GM15510 (cell line): ENCODE results near the gene RASEF.

Experiments
- POLR2A ChIP-seq: IDR thresholded peaks from 3 replicates; pipeline ENCODE4 v1.6.1; 2011; ENCODE audit warnings: borderline replicate concordance; ENCODE audit not compliant: insufficient read length; ENCODE audit errors: extremely low read depth

The RASEF gene

GRCh38 chr9:83030391-83031107 lies 32.4 kb downstream of the RASEF start:
- no peak for TF ChIP-seq POLR2A

GRCh38 chr9:83029531-83030137 lies 33.3 kb downstream of the RASEF start:
- TF ChIP-seq POLR2A, result no peak

- TF ChIP-seq POLR2A, result no peak
Measured at GRCh38 chr9:83027153-83027891, 35.6 kb downstream of the RASEF start.

- TF ChIP-seq POLR2A, result no peak
Measured at GRCh38 chr9:83024506-83025125, 38.3 kb downstream of the RASEF start.

- no peak for TF ChIP-seq POLR2A
Measured at GRCh38 chr9:83023151-83023550, 39.8 kb downstream of the RASEF start.

- no peak for TF ChIP-seq POLR2A
Measured at GRCh38 chr9:83020864-83021263, 42.1 kb downstream of the RASEF start.

- TF ChIP-seq POLR2A, result no peak
Measured at GRCh38 chr9:83020327-83020726, 42.6 kb downstream of the RASEF start.

GRCh38 chr9:83019246-83019645 lies 43.7 kb downstream of the RASEF start:
- TF ChIP-seq POLR2A, result no peak

- no peak for TF ChIP-seq POLR2A
Measured at GRCh38 chr9:83015897-83016296, 47.0 kb downstream of the RASEF start.

- no peak for TF ChIP-seq POLR2A
Measured at GRCh38 chr9:83013867-83014605, 48.9 kb downstream of the RASEF start.

GRCh38 chr9:83012922-83013838 lies 49.8 kb downstream of the RASEF start:
- no peak for TF ChIP-seq POLR2A

GRCh38 chr9:83012168-83012921 lies 50.6 kb downstream of the RASEF start:
- no peak for TF ChIP-seq POLR2A

GRCh38 chr9:83011611-83012010 lies 51.3 kb downstream of the RASEF start:
- TF ChIP-seq POLR2A, result no peak
